B cell (primary cell): ENCODE data around the gene MPI. TPM values are rescaled to one million over a fixed set of nuclear protein-coding genes. Genes with fewer than 3 reads are reported as not detected.
A peak's percentile ranks its signal among the peaks of the same experiment; 100 is the strongest.

Experiments
- ATAC-seq: fragments of 200-7000 bp; cut with Tn5 transposase; one replicate; pipeline ENCODE4 v1.10.0; 2021; ENCODE audit warnings: low read depth, mild to moderate bottlenecking, moderate number of reproducible peaks, moderate library complexity
- CTCF ChIA-PET: fragments of 350-600 bp; sonication (Branson Sonifier 250); formaldehyde crosslinking; loops from one replicate; lab custom pipeline; 2021; ENCODE audit warnings: antibody characterized with exemption, inconsistent platforms; lab: Charles Lee
- POLR2A ChIA-PET: fragments of 350-600 bp; sonication (Branson Sonifier 250); formaldehyde crosslinking; loops from one replicate; lab custom pipeline; 2021; ENCODE audit warnings: antibody characterized with exemption; lab: Charles Lee
- DNase-seq: peaks from one replicate; pipeline ENCODE4 v3.0.0; 2013
- H2AFZ ChIP-seq: 2 replicates; pipeline ENCODE4 v1.6.1; 2012; ENCODE audit warnings: mild to moderate bottlenecking, low read depth, low read length; ENCODE audit not compliant: insufficient read depth, poor library complexity, severe bottlenecking
- H3K27ac ChIP-seq, 2 donors: 1 replicate in 1 of 2; 2 replicates in 1 of 2; pipeline ENCODE4 v1.5.1; 2012 to 2013; ENCODE audit warnings: low read length in 2 of 2, mild to moderate bottlenecking in 2 of 2, moderate library complexity in 1 of 2
- H3K27me3 ChIP-seq, 4 experiments: fragments of 200-600 bp in 1 of 4; sonication (generic) in 1 of 4; replicated peaks in 1 of 4; 1 replicate in 2 of 4; 2 replicates in 2 of 4; pipeline versions ENCODE4 v1.6.1 to v1.7.0; 2013 to 2016; ENCODE audit warnings: low read length in 3 of 4, mild to moderate bottlenecking in 2 of 4, mixed read lengths in 1 of 4, moderate library complexity in 1 of 4; ENCODE audit not compliant: insufficient read depth in 4 of 4, control insufficient read depth in 3 of 4; ENCODE audit errors: control extremely low read depth in 1 of 4
- H3K36me3 ChIP-seq, 2 experiments: replicated peaks in 1 of 2; 1 replicate in 1 of 2; 2 replicates in 1 of 2; pipeline versions ENCODE4 v1.6.1 to v1.7.1; 2013; ENCODE audit warnings: low read length in 1 of 2; ENCODE audit not compliant: insufficient read depth in 2 of 2, control insufficient read depth in 1 of 2; ENCODE audit errors: control extremely low read depth in 1 of 2, extremely low read depth in 1 of 2
- H3K4me1 ChIP-seq, 2 donors: fragments of 200-600 bp in 1 of 2; sonication (generic) in 1 of 2; 1 replicate in 1 of 2; 2 replicates in 1 of 2; pipeline versions ENCODE4 v1.5.1 to v1.6.1; 2013 to 2017; ENCODE audit warnings: low read length in 2 of 2; ENCODE audit not compliant: control insufficient read depth in 2 of 2, insufficient read depth in 2 of 2
- H3K4me2 ChIP-seq: replicated peaks from 2 replicates; pipeline ENCODE3; 2012; ENCODE audit warnings: mild to moderate bottlenecking, low read depth, low read length; ENCODE audit not compliant: poor library complexity, severe bottlenecking
- H3K4me3 ChIP-seq, 5 experiments: fragments of 200-600 bp in 1 of 5; sonication (generic) in 1 of 5; 1 replicate in 3 of 5; 2 replicates in 2 of 5; pipeline versions ENCODE4 v1.5.1 to v1.7.0; 2011 to 2016; ENCODE audit warnings: low read length in 4 of 5, mild to moderate bottlenecking in 4 of 5, low read depth in 2 of 5, control low read depth in 1 of 5, moderate library complexity in 1 of 5; ENCODE audit not compliant: insufficient read depth in 1 of 5; ENCODE audit errors: control extremely low read depth in 1 of 5, extremely low read depth in 1 of 5
- H3K79me2 ChIP-seq: fragments of 200-600 bp; sonication (generic); one replicate; pipeline ENCODE4 v1.6.0; 2016; ENCODE audit warnings: low read length; ENCODE audit not compliant: control insufficient read depth, insufficient read depth
- H3K9ac ChIP-seq: fragments of 200-600 bp; sonication (generic); 2 replicates; pipeline ENCODE4 v1.6.1; 2017; ENCODE audit warnings: mild to moderate bottlenecking, low read length, moderate library complexity
- H3K9me3 ChIP-seq, 3 donors: one replicate each; pipeline versions ENCODE4 v1.6.1 to v1.7.1; 2013; ENCODE audit warnings: low read length in 2 of 3; ENCODE audit not compliant: control insufficient read depth in 2 of 3, insufficient read depth in 1 of 3; ENCODE audit errors: control extremely low read depth in 1 of 3
- H4K20me1 ChIP-seq: 2 replicates; pipeline ENCODE4 v1.6.0; 2012; ENCODE audit warnings: mild to moderate bottlenecking, low read length; ENCODE audit not compliant: insufficient read depth, control insufficient read depth, poor library complexity, severe bottlenecking
- H3K27ac Mint-ChIP-seq: one replicate; pipeline ENCODE4 v1.8.0; 2021; ENCODE audit warnings: mixed read lengths
- H3K27me3 Mint-ChIP-seq: one replicate; pipeline ENCODE4 v1.8.0; 2021; ENCODE audit warnings: mixed read lengths
- H3K4me1 Mint-ChIP-seq: one replicate; pipeline ENCODE4 v1.8.0; 2021; ENCODE audit warnings: mixed read lengths
- H3K4me3 Mint-ChIP-seq: one replicate; pipeline ENCODE4 v1.8.0; 2021; ENCODE audit warnings: mixed read lengths
- H3K9me3 Mint-ChIP-seq: one replicate; pipeline ENCODE4 v1.8.0; 2022; ENCODE audit warnings: mixed read lengths; ENCODE audit not compliant: insufficient read depth
- EZH2 ChIP-seq: IDR thresholded peaks from 2 replicates; pipeline ENCODE4 v1.6.1; 2012; ENCODE audit warnings: borderline replicate concordance, low read depth, mild to moderate bottlenecking, moderate library complexity, low read length; ENCODE audit not compliant: insufficient read depth, poor library complexity, severe bottlenecking
- WGBS: methylation state at CpG from one replicate; pipeline ENCODE4 v1.1.5; 2013; ENCODE audit warnings: missing lambda C conversion rate; ENCODE audit not compliant: insufficient coverage; 5-methylcytosine and 5-hydroxymethylcytosine counted together
- intact Hi-C: fragments of 100-400 bp; cut with micrococcal nuclease; formaldehyde crosslinking; loops from one replicate; pipeline ENCODE4 v1.10.0; 2022
- polyA plus RNA-seq: library from polyadenylated mRNA; depleted of rRNA; stranded (reverse); fragments of >200 nt; gene quantifications from 2 replicates; pipeline ENCODE4 v1.2.3, GENCODE V29; 2012
- total RNA-seq, 2 donors: library from RNA; stranded (reverse); fragments of 120-200 nt in 1 of 2; gene quantifications; 1 replicate in 1 of 2; 2 replicates in 1 of 2; pipeline versions ENCODE4 v1.2.3 to v1.2.4, GENCODE V29; 2013 to 2022
- TF ChIP-seq, protein P1 (sequence below): fragments of 200-600 bp; IDR thresholded peaks from one replicate; pipeline ENCODE4 v1.8.0; 2022; ENCODE audit warnings: antibody characterized with exemption, mild to moderate bottlenecking

MPI gene
- total and polyA plus RNA-seq, 2 donors (not counting 1 experiment from before 2014, with no cell fraction given), result 37.2 to 59.8 TPM

DNA sequence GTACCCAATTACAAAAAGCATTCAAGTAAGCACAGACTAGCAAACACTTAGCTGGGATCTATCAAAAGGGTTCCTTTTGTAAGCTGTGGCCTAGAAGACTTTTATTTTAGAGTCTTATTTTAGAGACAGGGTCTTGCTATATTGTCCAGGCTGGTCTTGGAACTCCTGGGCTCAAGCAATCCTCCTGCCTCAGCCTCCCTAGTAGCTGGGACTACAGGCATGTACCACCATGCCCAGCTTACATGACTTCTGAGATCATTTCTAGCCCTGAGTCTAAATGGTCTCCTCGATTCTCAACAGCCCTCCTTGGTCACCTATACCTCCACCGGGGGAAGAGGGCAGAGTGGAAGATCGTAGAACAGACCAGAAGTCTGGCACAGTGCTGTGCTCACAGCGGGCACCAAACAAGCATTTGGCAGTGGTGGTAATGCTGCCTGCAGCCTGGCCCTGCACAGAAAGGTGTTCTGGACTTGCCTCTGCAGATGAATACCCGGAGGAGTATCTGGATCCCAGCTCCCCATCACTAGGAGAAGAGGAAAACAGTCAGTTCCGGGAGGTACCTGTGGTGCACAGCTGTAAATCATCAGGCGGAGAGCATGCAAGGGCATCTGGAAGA, 14.5 kb downstream of the MPI start:
- Mint-ChIP-seq H3K9me3 (no peaks in the 10 kb centered on the region), H3K27ac (peak overlapping the region; percentile 67), H3K4me1 (peaks cover 51% of the 10 kb centered on the region), H3K27me3 (no peaks in the 10 kb centered on the region), H3K4me3 (no peak overlapping the region)
- WGBS, result 97% methylated on average over 6 of the region's 7 CpGs
- Histone ChIP-seq H2AFZ (no peak overlapping the region), H3K36me3 (peaks cover 0 to 46% of the 10 kb centered on the region in 2 experiments), H3K9ac (no peak overlapping the region), H3K79me2 (peaks cover 14% of the 10 kb centered on the region), H3K9me3 (no peaks in the 10 kb centered on the region), H3K4me2 (no peak overlapping the region), H3K4me1 (peaks cover 24 to 31% of the 10 kb centered on the region in 2 donors), H3K27me3 (no peaks in the 10 kb centered on the region), H3K4me3 (no peak overlapping the region), H3K27ac (no peak overlapping the region), H4K20me1 (peaks cover 7% of the 10 kb centered on the region)
- no peak for TF ChIP-seq EZH2
- TF ChIP-seq, protein P1, sequence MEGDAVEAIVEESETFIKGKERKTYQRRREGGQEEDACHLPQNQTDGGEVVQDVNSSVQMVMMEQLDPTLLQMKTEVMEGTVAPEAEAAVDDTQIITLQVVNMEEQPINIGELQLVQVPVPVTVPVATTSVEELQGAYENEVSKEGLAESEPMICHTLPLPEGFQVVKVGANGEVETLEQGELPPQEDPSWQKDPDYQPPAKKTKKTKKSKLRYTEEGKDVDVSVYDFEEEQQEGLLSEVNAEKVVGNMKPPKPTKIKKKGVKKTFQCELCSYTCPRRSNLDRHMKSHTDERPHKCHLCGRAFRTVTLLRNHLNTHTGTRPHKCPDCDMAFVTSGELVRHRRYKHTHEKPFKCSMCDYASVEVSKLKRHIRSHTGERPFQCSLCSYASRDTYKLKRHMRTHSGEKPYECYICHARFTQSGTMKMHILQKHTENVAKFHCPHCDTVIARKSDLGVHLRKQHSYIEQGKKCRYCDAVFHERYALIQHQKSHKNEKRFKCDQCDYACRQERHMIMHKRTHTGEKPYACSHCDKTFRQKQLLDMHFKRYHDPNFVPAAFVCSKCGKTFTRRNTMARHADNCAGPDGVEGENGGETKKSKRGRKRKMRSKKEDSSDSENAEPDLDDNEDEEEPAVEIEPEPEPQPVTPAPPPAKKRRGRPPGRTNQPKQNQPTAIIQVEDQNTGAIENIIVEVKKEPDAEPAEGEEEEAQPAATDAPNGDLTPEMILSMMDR, result no peak
- ATAC-seq, result no peak
- intact Hi-C loops, result no loop called here
- ChIA-PET POLR2A (interaction anchor here (0.7 kb wide), 1 partner anchor 34 kb away, joined by 3 read pairs; no protein-coding TSS in a partner anchor), CTCF (interaction anchor here (1.2 to 7.2 kb wide), 4 partner anchors 55 to 270 kb away, joined by 3 to 108 read pairs (median 48); no protein-coding TSS in a partner anchor)
- DNase-seq, result no peak

DNA sequence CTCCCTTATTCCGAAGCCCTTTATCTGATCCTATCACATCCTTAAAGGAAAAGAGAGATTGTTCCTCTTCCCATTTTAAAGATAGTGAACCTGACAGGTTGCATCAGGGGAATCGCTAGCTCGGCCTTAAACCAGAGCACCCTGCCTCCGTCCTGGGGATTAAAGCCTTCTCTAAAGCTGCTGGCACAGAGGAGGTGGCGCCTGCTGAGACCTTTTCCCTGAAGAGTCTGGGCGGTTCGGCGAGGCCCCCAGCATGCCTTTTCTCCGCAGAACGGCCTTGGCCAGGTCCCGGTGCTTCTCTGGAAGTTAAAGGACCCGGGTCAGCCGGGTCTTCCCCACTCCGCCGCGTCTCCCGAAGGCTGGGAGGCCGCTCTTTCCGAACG, 16.2 kb downstream of the MPI start:
- no peaks in the 10 kb centered on the region for H3K27me3 ChIP-seq
- POLR2A ChIA-PET, result interaction anchor here (0.6 to 1.9 kb wide), 4 partner anchors 11 to 268 kb away, joined by 3 to 8 read pairs (median 4); partner anchors contain the start of gene MPI
- CTCF ChIA-PET, result interaction anchor here (0.6 to 1.9 kb wide), 14 partner anchors 8 to 269 kb away, joined by 3 to 12 read pairs (median 4); partner anchors contain the start of gene COX5A
- 0% methylated on average over 20 of the region's 20 CpGs for WGBS
- TF ChIP-seq, protein P1, result no peak
- no peak for TF ChIP-seq EZH2
- no peaks in the 10 kb centered on the region for H3K9me3 ChIP-seq
- peaks cover 0 to 32% of the 10 kb centered on the region in 2 experiments for H3K36me3 ChIP-seq
- H3K4me1 ChIP-seq, result peaks cover 24 to 28% of the 10 kb centered on the region in 2 donors
- H3K4me3 ChIP-seq, result peak overlapping the region; percentile 72 to 89 (median 85)
- H3K4me2 ChIP-seq, result peak overlapping the region; percentile 89
- peaks cover 48% of the 10 kb centered on the region for H3K4me1 Mint-ChIP-seq
- peak overlapping the region; percentile 97 for H2AFZ ChIP-seq
- H3K79me2 ChIP-seq, result peaks cover 14% of the 10 kb centered on the region
- no peak for DNase-seq
- H3K27me3 Mint-ChIP-seq, result no peaks in the 10 kb centered on the region
- H3K9ac ChIP-seq, result peak overlapping the region; percentile 83
- peaks cover 6% of the 10 kb centered on the region for H4K20me1 ChIP-seq
- peak overlapping the region; percentile 98 for H3K4me3 Mint-ChIP-seq
- ATAC-seq, result peak; percentile 11
- peak overlapping the region; percentile 14 to 79 for H3K27ac ChIP-seq
- H3K27ac Mint-ChIP-seq, result peak overlapping the region; percentile 67
- no peaks in the 10 kb centered on the region for H3K9me3 Mint-ChIP-seq
- intact Hi-C loops, result loop anchor here (1.0 kb wide), 4 partner anchors 17 to 63 kb away; partner anchors contain the start of genes COX5A, SCAMP2 and ULK3
